HepG2 (cell line): ENCODE results near the gene LMF2. TPM values are rescaled to one million over a fixed set of nuclear protein-coding genes. Genes with fewer than 3 reads are reported as not detected.
A peak's percentile ranks its signal among the peaks of the same experiment; 100 is the strongest.

ENCODE experiments used
- AHR ChIP-seq: IDR thresholded peaks from 2 replicates; pipeline ENCODE4 v1.6.1; 2018; ENCODE audit warnings: missing genetic modification reagents, missing compliant biosample characterization
- ARID4A ChIP-seq: sonication (generic); formaldehyde crosslinking; IDR thresholded peaks from 2 replicates; pipeline ENCODE4 v1.5.0; 2020; ENCODE audit warnings: mild to moderate bottlenecking, missing genetic modification reagents, borderline replicate concordance
- ATF7-NPFF ChIP-seq: sonication (generic); formaldehyde crosslinking; IDR thresholded peaks from 2 replicates; pipeline ENCODE4 v1.8.1; 2023; ENCODE audit warnings: mild to moderate bottlenecking, low read depth, missing genetic modification reagents, moderate library complexity
- DNMT1 ChIP-seq: sonication (generic); formaldehyde crosslinking; IDR thresholded peaks from 2 replicates; pipeline ENCODE4 v1.5.1; 2020; ENCODE audit warnings: mild to moderate bottlenecking, missing genetic modification reagents
- GMEB1 ChIP-seq: sonication (generic); formaldehyde crosslinking; IDR thresholded peaks from 2 replicates; pipeline ENCODE4 v1.5.1; 2020; ENCODE audit warnings: missing genetic modification reagents, mild to moderate bottlenecking, borderline replicate concordance
- HNF4G ChIP-seq, 2 experiments: sonication (generic) in 1 of 2; formaldehyde crosslinking in 1 of 2; IDR thresholded peaks; 2 replicates each; pipeline versions ENCODE4 v1.4.0 to v1.6.1; 2011 to 2020; ENCODE audit warnings: borderline replicate concordance in 2 of 2, low read depth in 2 of 2, mild to moderate bottlenecking in 2 of 2, low read length in 1 of 2, missing genetic modification reagents in 1 of 2, moderate library complexity in 1 of 2
- HNRNPUL1 ChIP-seq: fragments of 200-400 bp; formaldehyde crosslinking; IDR thresholded peaks from 2 replicates; pipeline ENCODE4 v1.6.1; 2017; ENCODE audit warnings: low read depth, mild to moderate bottlenecking, low read length, moderate library complexity
- RFX3 ChIP-seq: IDR thresholded peaks from 2 replicates; pipeline ENCODE4 v1.6.1; 2016; ENCODE audit warnings: missing biosample characterization, missing genetic modification reagents
- SSRP1 ChIP-seq: IDR thresholded peaks from 2 replicates; pipeline ENCODE4 v1.6.1; 2016; ENCODE audit warnings: control low read depth
- STAG1 ChIP-seq: sonication (generic); formaldehyde crosslinking; IDR thresholded peaks from 2 replicates; pipeline ENCODE4 v1.4.0; 2020; ENCODE audit warnings: missing genetic modification reagents
- TRIM24 ChIP-seq: sonication (generic); formaldehyde crosslinking; IDR thresholded peaks from 2 replicates; pipeline ENCODE4 v1.8.0; 2022; ENCODE audit warnings: mild to moderate bottlenecking, missing genetic modification reagents
- ZFP62 ChIP-seq: sonication (generic); formaldehyde crosslinking; IDR thresholded peaks from 2 replicates; pipeline ENCODE4 v1.4.0; 2020; ENCODE audit warnings: missing genetic modification reagents
- ZIK1 ChIP-seq: sonication (generic); formaldehyde crosslinking; IDR thresholded peaks from 2 replicates; pipeline ENCODE4 v1.5.0; 2020; ENCODE audit warnings: mild to moderate bottlenecking, low read depth, missing genetic modification reagents, borderline replicate concordance
- ZNF12 ChIP-seq: sonication (generic); formaldehyde crosslinking; IDR thresholded peaks from 2 replicates; pipeline ENCODE4 v1.5.0; 2020; ENCODE audit warnings: missing genetic modification reagents
- ZNF574 ChIP-seq: sonication (generic); formaldehyde crosslinking; IDR thresholded peaks from 2 replicates; pipeline ENCODE4 v1.4.0; 2020; ENCODE audit warnings: missing genetic modification reagents
- ZNF605 ChIP-seq: sonication (generic); formaldehyde crosslinking; IDR thresholded peaks from 2 replicates; pipeline ENCODE4 v1.8.0; 2022; ENCODE audit warnings: mild to moderate bottlenecking, missing genetic modification reagents
- ZNF607 ChIP-seq: sonication (generic); formaldehyde crosslinking; IDR thresholded peaks from 2 replicates; pipeline ENCODE4 v1.5.1; 2020; ENCODE audit warnings: missing genetic modification reagents, mild to moderate bottlenecking, borderline replicate concordance
- ZNF839 ChIP-seq: sonication (generic); formaldehyde crosslinking; IDR thresholded peaks from 2 replicates; pipeline ENCODE4 v1.4.0; 2020; ENCODE audit warnings: missing genetic modification reagents, mild to moderate bottlenecking, borderline replicate concordance
- ZNF883 ChIP-seq: sonication (generic); formaldehyde crosslinking; IDR thresholded peaks from 2 replicates; pipeline ENCODE4 v1.5.1; 2020; ENCODE audit warnings: mild to moderate bottlenecking, missing genetic modification reagents; ENCODE audit errors: not compliant biosample characterization
- ZNF891 ChIP-seq: sonication (generic); formaldehyde crosslinking; IDR thresholded peaks from 2 replicates; pipeline ENCODE4 v1.5.0; 2020; ENCODE audit warnings: mild to moderate bottlenecking, missing genetic modification reagents
- ZSCAN12 ChIP-seq: sonication (generic); formaldehyde crosslinking; IDR thresholded peaks from 2 replicates; pipeline ENCODE4 v1.9.0; 2021; ENCODE audit warnings: mild to moderate bottlenecking, missing genetic modification reagents
- polyA plus RNA-seq, 8 experiments: library from polyadenylated mRNA; depleted of rRNA in 3 of 8; stranded (reverse) in 7 of 8; unstranded in 1 of 8; fragments of >200 nt; fragmentation: Illumina TruSeq in 4 of 8; extraction: Trizol in 4 of 8; gene quantifications; 2 replicates each; pipeline versions ENCODE4 v1.2.1 to v1.2.3, GENCODE V29; 2011 to 2016; ENCODE audit warnings: low read depth in 4 of 8, missing spikeins in 1 of 8, mixed read lengths in 1 of 8; ENCODE audit not compliant: insufficient read depth in 1 of 8
- total RNA-seq, 5 experiments: library from RNA; depleted of rRNA; stranded (reverse); fragments of >200 nt; fragmentation: Illumina TruSeq; extraction: Trizol; gene quantifications; 2 replicates each; pipeline ENCODE4 v1.2.3, GENCODE V29; 2016; ENCODE audit warnings: low read depth in 1 of 5

LMF2 gene
- total and polyA plus RNA-seq, 2 of the 13 experiments (the other 11 are each of a cell fraction or from before 2014, with no cell fraction given), result 23.3 to 30.6 TPM

GRCh38 chr22:50482107-50483074 is 25.1 kb downstream of the LMF2 start (continued):
- TF ChIP-seq ZNF891 (no peak; the same call in 1 of the 2 replicates), ZNF607 (CRISPR knock-in tag) (no peak), ZNF12 (CRISPR knock-in tag) (no peak), GMEB1 (CRISPR knock-in tag) (no peak), ZNF839 (no peak), STAG1 (CRISPR knock-in tag) (no peak), TRIM24 (CRISPR knock-in tag) (no peak), HNF4G (IDR thresholded peaks at IDR 0.05; ENCODE audit: borderline replicate concordance, low read depth, low read length) (no peak), HNF4G (CRISPR knock-in tag; IDR thresholded peaks at IDR 0.05; ENCODE audit: borderline replicate concordance, low read depth) (no peak), ZNF883 (no peak), ARID4A (CRISPR knock-in tag) (peak; percentile 54; the same call in 1 of the 2 replicates), ZSCAN12 (CRISPR knock-in tag) (no peak), SSRP1 (CRISPR knock-in tag) (no peak), ZIK1 (CRISPR knock-in tag) (no peak), ZNF605 (no peak), HNRNPUL1 (no peak), AHR (CRISPR knock-in tag) (no peak), ZNF574 (peak; percentile 71), ZFP62 (CRISPR knock-in tag) (no peak), ATF7-NPFF (CRISPR knock-in tag) (no peak), RFX3 (CRISPR knock-in tag) (no peak), DNMT1 (CRISPR knock-in tag) (no peak)
